IMR-90 (cell line): ENCODE measurements around the gene FSD1L. TPM values are rescaled to one million over a fixed set of nuclear protein-coding genes. Genes with fewer than 3 reads are reported as not detected.
"Not testable (repeated sequence)": the region's sequence is repeated elsewhere in the genome, so short reads cannot be mapped to it uniquely, and the experiment has no call there.

Experiments used
- ATAC-seq: fragments of 200-7000 bp; cut with Tn5 transposase; 2 replicates; pipeline ENCODE4 v1.9.1; 2020; ENCODE audit warnings: low read depth, mild to moderate bottlenecking, moderate library complexity
- BruUV-seq: library from RNA; stranded (reverse); fragments of 400-500 nt; replicated peaks from 2 replicates; lab custom pipeline; 2021; lab: Mats Ljungman, UMichigan
- CTCF ChIA-PET: fragments of 300-600 bp; formaldehyde crosslinking; extraction: SDS; loops from one replicate; lab custom pipeline; 2021; ENCODE audit warnings: antibody characterized with exemption; lab: Yijun Ruan, JAX
- POLR2A ChIA-PET: fragments of 300-600 bp; sonication (Branson Sonifier 250); formaldehyde crosslinking; loops from one replicate; lab custom pipeline; 2022; ENCODE audit warnings: antibody characterized with exemption; ENCODE audit not compliant: unreplicated experiment; lab: Charles Lee
- DNase-seq: peaks from one replicate; pipeline ENCODE4 v3.0.0; 2013
- H2AFZ ChIP-seq: replicated peaks from 2 replicates; pipeline ENCODE3; 2013; ENCODE audit warnings: low read length, mild to moderate bottlenecking; ENCODE audit not compliant: poor library complexity
- H2AK5ac ChIP-seq: 2 replicates; pipeline ENCODE4 v1.6.1; 2013; ENCODE audit warnings: low read depth, low read length, inconsistent platforms
- H2AK9ac ChIP-seq: replicated peaks from 2 replicates; pipeline ENCODE3; 2013; ENCODE audit warnings: mild to moderate bottlenecking, low read depth, low read length, moderate library complexity; ENCODE audit not compliant: poor library complexity
- H2BK120ac ChIP-seq: 2 replicates; pipeline ENCODE4 v1.6.1; 2013; ENCODE audit warnings: low read depth, low read length, inconsistent platforms
- H2BK15ac ChIP-seq: 3 replicates; pipeline ENCODE4 v1.6.1; 2013; ENCODE audit warnings: low read depth, low read length, inconsistent platforms
- H2BK20ac ChIP-seq: 2 replicates; pipeline ENCODE4 v1.6.1; 2013; ENCODE audit warnings: low read depth, mild to moderate bottlenecking, inconsistent platforms, low read length, moderate library complexity
- H2BK5ac ChIP-seq: 2 replicates; pipeline ENCODE4 v1.6.1; 2013; ENCODE audit warnings: mild to moderate bottlenecking, low read depth, low read length, inconsistent platforms; ENCODE audit not compliant: poor library complexity, severe bottlenecking
- H3K14ac ChIP-seq: replicated peaks from 2 replicates; pipeline ENCODE4 v1.6.1; 2013; ENCODE audit warnings: low read depth, low read length, inconsistent platforms
- H3K18ac ChIP-seq: 2 replicates; pipeline ENCODE4 v1.6.1; 2013; ENCODE audit warnings: low read depth, low read length, control low read depth
- H3K23ac ChIP-seq: 2 replicates; pipeline ENCODE4 v1.6.1; 2013; ENCODE audit warnings: low read depth, low read length, inconsistent platforms
- H3K27ac ChIP-seq: 2 replicates; pipeline ENCODE4 v1.5.1; 2013; ENCODE audit warnings: mild to moderate bottlenecking, control low read depth, low read length; ENCODE audit not compliant: insufficient read depth
- H3K27me3 ChIP-seq: 2 replicates; pipeline ENCODE4 v1.6.1; 2013; ENCODE audit warnings: low read length; ENCODE audit not compliant: control insufficient read depth, insufficient read depth
- H3K36me3 ChIP-seq: 2 replicates; pipeline ENCODE4 v1.6.1; 2013; ENCODE audit warnings: low read length, mixed read lengths; ENCODE audit not compliant: control insufficient read depth, insufficient read depth
- H3K4ac ChIP-seq: 2 replicates; pipeline ENCODE4 v1.6.1; 2013; ENCODE audit warnings: low read depth, low read length, inconsistent platforms
- H3K4me1 ChIP-seq: 2 replicates; pipeline ENCODE4 v1.6.1; 2013; ENCODE audit warnings: low read length, mixed read lengths; ENCODE audit not compliant: control insufficient read depth, insufficient read depth
- H3K4me2 ChIP-seq: 2 replicates; pipeline ENCODE4 v1.6.1; 2013; ENCODE audit warnings: low read depth, mild to moderate bottlenecking, control low read depth, low read length, moderate library complexity
- H3K4me3 ChIP-seq: 2 replicates; pipeline ENCODE4 v1.5.1; 2013; ENCODE audit warnings: low read depth, mild to moderate bottlenecking, control low read depth, low read length, moderate library complexity; ENCODE audit not compliant: insufficient read depth
- H3K56ac ChIP-seq: 2 replicates; pipeline ENCODE4 v1.6.1; 2013; ENCODE audit warnings: low read length, inconsistent platforms; ENCODE audit not compliant: insufficient read depth; ENCODE audit errors: extremely low read depth
- H3K79me1 ChIP-seq, 2 experiments: 2 replicates each; pipeline ENCODE4 v1.6.1; 2013; ENCODE audit warnings: low read length in 2 of 2, inconsistent platforms in 1 of 2, low read depth in 1 of 2
- H3K9ac ChIP-seq: 2 replicates; pipeline ENCODE4 v1.6.1; 2013; ENCODE audit warnings: low read depth, low read length, control low read depth
- H3K9me1 ChIP-seq: 2 replicates; pipeline ENCODE4 v1.6.1; 2013; ENCODE audit warnings: low read length, inconsistent platforms; ENCODE audit not compliant: insufficient read depth
- H3K9me3 ChIP-seq: 2 replicates; pipeline ENCODE4 v1.6.1; 2013; ENCODE audit warnings: low read length; ENCODE audit not compliant: control insufficient read depth, insufficient read depth
- H4K20me1 ChIP-seq: 2 replicates; pipeline ENCODE4 v1.6.1; 2013; ENCODE audit warnings: low read length, inconsistent platforms; ENCODE audit not compliant: insufficient read depth
- H4K5ac ChIP-seq: 2 replicates; pipeline ENCODE4 v1.6.1; 2013; ENCODE audit warnings: mild to moderate bottlenecking, low read depth, low read length, control low read depth
- H4K8ac ChIP-seq, 2 experiments: 2 replicates each; pipeline ENCODE4 v1.6.1; 2013; ENCODE audit warnings: low read depth in 2 of 2, low read length in 2 of 2, control low read depth in 1 of 2, inconsistent platforms in 1 of 2
- H4K91ac ChIP-seq: 2 replicates; pipeline ENCODE4 v1.6.1; 2013; ENCODE audit warnings: low read depth, low read length, inconsistent platforms; ENCODE audit not compliant: insufficient read depth
- WGBS, 2 experiments: methylation state at CpG; one replicate each; pipeline versions ENCODE4 v1.1.5 to v1.1.7; 2013; ENCODE audit warnings: missing lambda C conversion rate in 2 of 2; ENCODE audit not compliant: insufficient read length in 1 of 2; ENCODE audit errors: extremely low coverage in 2 of 2; 5-methylcytosine and 5-hydroxymethylcytosine counted together
- dilution Hi-C: fragments of 300-500 bp; cut with HindIII; formaldehyde crosslinking; loops from one replicate; pipeline ENCODE4 v1.14.3; 2018; ENCODE audit warnings: low sequenced_read_pairs; ENCODE audit not compliant: unreplicated experiment
- in situ Hi-C: fragments of 300-500 bp; cut with MboI; formaldehyde crosslinking; loops from 3 replicates; pipeline ENCODE4 v1.14.3; 2019; ENCODE audit warnings: low sequenced_read_pairs, inconsistent platforms, mixed read lengths
- intact Hi-C: fragments of 100-400 bp; cut with micrococcal nuclease; formaldehyde crosslinking; loops from 2 replicates; pipeline ENCODE4 v1.10.0; 2022
- polyA plus RNA-seq, 3 experiments: library from polyadenylated mRNA; depleted of rRNA; stranded (reverse); fragments of >200 nt; gene quantifications; 2 replicates each; pipeline ENCODE4 v1.2.3, GENCODE V29; 2012; ENCODE audit warnings: low replicate concordance in 1 of 3
- total RNA-seq: library from RNA; depleted of rRNA; stranded (reverse); fragments of >200 nt; gene quantifications from 2 replicates; pipeline ENCODE4 v1.2.3, GENCODE V29; 2012

Gene FSD1L
- total and polyA plus RNA-seq, 2 of the 4 experiments (the other 2 are of a cell fraction) = 1.4 to 2.9 TPM

- H3K4me3 ChIP-seq, intact Hi-C loops, H4K91ac ChIP-seq, H2AFZ ChIP-seq, H3K23ac ChIP-seq, H2BK15ac ChIP-seq, H3K56ac ChIP-seq, H3K79me1 ChIP-seq, H3K9me1 ChIP-seq, H2AK5ac ChIP-seq, H2BK5ac ChIP-seq, H3K9ac ChIP-seq, H4K8ac ChIP-seq, in situ Hi-C loops, H4K20me1 ChIP-seq, H3K4ac ChIP-seq, dilution Hi-C loops, BruUV-seq, H3K27ac ChIP-seq, H3K14ac ChIP-seq, DNase-seq, POLR2A ChIA-PET, H3K18ac ChIP-seq, H3K27me3 ChIP-seq, H4K5ac ChIP-seq, H3K36me3 ChIP-seq, H2BK20ac ChIP-seq, H3K9me3 ChIP-seq, H2AK9ac ChIP-seq, CTCF ChIA-PET, H2BK120ac ChIP-seq, H3K4me2 ChIP-seq, H3K4me1 ChIP-seq, ATAC-seq: not testable (repeated sequence)
- no CpG with 5 or more reads among the region's 16 CpGs for WGBS, 2 experiments
Observed at GRCh38 chr9:105581550-105581949, 133.7 kb downstream of the FSD1L start.
